ENCODE results near the gene SEL1L3. TPM values are rescaled to one million over a fixed set of nuclear protein-coding genes. Genes with fewer than 3 reads are reported as not detected.

Gene SEL1L3
- total RNA-seq, 1 donor: 83.5 TPM

DNA sequence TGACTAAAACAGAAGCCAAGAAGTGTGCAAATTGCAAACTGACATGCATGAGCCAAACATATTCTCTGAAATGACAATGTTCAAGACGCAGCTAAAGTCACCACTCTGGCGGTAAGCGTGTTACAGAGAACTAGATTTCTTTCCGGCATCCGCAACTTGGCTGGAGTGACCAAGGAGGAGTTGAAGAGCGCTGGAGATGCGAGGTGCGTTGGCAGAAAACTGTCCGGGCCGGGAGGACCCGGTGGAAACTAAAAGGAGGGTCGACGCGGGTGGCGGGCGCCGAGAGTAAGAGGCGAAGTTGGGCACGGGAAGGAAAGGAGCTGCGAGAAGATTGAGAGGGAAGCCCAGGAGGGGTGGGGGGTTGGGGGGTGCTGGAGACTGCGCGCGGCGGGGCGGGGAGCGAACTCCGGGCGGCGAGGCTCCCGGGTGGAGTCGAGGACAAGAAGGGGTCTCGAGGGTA lies 807 bp downstream of the SEL1L3 start:
- peak overlapping the region; percentile 86 for H3K4me3 ChIP-seq (ENCODE audit: low read depth, low read length)
- TF ChIP-seq, protein P1, sequence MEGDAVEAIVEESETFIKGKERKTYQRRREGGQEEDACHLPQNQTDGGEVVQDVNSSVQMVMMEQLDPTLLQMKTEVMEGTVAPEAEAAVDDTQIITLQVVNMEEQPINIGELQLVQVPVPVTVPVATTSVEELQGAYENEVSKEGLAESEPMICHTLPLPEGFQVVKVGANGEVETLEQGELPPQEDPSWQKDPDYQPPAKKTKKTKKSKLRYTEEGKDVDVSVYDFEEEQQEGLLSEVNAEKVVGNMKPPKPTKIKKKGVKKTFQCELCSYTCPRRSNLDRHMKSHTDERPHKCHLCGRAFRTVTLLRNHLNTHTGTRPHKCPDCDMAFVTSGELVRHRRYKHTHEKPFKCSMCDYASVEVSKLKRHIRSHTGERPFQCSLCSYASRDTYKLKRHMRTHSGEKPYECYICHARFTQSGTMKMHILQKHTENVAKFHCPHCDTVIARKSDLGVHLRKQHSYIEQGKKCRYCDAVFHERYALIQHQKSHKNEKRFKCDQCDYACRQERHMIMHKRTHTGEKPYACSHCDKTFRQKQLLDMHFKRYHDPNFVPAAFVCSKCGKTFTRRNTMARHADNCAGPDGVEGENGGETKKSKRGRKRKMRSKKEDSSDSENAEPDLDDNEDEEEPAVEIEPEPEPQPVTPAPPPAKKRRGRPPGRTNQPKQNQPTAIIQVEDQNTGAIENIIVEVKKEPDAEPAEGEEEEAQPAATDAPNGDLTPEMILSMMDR (IDR thresholded peaks at IDR 0.05; ENCODE audit: insufficient read depth, low read length): no peak
- DNase-seq (ENCODE audit: low read depth): peak; percentile 55

DNA sequence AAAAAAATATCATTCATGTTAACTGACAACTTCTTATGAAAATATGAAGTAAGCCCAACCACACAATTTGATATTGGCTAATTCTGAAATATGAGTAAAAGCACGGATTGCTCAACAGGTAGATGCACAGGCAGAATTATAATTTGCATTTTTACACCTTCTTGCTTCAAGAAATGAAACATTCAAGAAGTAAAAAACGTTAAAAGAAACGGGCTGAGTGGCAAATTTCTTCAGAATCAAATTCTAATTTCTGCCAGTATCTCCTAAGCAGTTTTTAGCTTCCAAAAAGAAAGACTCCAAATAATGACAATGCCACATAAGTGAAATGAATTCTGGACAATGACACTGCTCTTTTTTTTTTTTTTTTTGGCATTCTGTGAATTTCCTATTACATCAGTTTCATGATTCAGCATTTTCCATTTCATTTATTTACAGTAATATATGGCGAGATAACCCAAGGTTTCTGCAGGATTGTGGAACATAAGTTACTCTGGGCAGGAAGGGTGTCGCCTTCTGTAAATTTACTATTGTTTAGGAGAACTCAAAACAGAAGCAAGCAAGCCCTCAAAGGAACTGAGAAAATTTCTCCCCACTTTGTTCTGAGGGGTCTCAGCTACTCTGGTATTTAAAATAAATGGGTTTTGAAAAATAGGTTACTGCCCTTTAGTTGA lies 1.4 kb downstream of the SEL1L3 start:
- peak; percentile 82 for DNase-seq (ENCODE audit: low read depth)
- peak overlapping the region; percentile 86 for H3K4me3 ChIP-seq (ENCODE audit: low read depth, low read length)
- TF ChIP-seq, protein P1 (IDR thresholded peaks at IDR 0.05; ENCODE audit: insufficient read depth, low read length): no peak

DNA sequence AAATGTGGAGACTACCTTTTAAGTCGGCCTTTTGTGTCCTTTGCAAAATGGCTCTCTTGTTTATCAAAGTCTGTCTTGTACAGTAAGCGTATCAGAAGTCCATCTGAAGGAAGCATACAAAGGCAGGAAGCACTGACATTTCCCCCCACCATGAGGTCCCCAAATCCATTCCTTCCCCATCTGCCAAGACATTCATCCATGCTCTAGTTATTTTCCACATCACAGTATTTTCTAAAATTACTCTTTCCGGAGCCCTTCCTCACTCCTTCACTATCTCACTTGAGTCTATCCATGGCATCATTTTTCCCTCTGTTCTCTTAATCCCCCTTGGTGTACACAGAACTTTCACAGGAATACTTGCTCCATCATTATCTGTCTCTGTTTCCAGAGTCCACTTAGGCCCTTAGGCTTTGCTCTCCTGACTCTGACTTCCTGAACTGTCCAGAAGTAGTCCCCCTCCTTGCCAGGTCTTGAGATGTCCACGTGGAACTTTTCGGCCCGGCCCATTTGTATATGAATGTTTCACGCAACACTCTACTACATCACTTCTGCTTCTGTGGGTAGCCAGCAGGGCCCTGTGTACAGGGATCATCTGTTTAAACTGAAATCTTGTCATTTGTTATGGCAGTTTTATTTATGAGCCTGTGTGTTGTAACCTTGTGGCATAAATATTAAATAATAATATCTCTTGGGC lies 2.1 kb downstream of the SEL1L3 start:
- TF ChIP-seq, protein P1 (IDR thresholded peaks at IDR 0.05; ENCODE audit: insufficient read depth, low read length): no peak
- DNase-seq (ENCODE audit: low read depth): peak; percentile 51
- H3K4me3 ChIP-seq (ENCODE audit: low read depth, low read length): peak overlapping the region; percentile 86

DNA sequence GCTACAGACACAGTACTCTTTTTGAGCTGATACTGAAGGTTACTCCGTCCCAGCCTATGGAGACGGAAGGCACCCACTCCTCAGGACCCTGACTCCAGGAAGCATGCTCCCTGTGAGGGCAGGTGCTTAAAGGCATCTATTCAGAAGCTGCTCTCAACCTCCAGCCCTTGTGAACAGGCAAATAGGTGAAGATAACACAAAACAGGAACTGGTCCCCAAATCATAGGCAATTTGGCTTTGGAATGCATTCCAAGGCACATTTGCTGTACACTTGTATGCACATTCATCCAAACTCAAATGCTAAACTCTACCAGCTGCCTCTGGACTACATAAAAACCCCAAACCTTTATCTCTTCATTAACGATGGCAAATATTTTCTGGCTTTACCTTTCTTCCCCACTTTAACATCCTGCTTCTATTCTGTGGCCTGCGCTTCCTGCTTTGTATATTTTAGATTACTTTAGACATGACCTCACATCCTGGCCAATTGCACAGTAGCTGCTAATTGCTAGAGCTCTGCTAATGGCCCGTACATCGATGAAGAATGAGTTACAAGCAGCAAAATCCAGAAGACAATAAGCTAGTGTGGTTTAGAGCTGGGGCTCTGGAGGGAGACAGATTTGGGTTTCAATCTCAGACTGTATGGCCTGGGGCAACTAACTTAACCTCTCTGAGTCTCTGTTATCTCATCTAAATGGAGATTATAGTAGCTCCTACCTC lies 3.2 kb downstream of the SEL1L3 start:
- DNase-seq (ENCODE audit: low read depth): no peak
- TF ChIP-seq, protein P1 (IDR thresholded peaks at IDR 0.05; ENCODE audit: insufficient read depth, low read length): no peak

DNA sequence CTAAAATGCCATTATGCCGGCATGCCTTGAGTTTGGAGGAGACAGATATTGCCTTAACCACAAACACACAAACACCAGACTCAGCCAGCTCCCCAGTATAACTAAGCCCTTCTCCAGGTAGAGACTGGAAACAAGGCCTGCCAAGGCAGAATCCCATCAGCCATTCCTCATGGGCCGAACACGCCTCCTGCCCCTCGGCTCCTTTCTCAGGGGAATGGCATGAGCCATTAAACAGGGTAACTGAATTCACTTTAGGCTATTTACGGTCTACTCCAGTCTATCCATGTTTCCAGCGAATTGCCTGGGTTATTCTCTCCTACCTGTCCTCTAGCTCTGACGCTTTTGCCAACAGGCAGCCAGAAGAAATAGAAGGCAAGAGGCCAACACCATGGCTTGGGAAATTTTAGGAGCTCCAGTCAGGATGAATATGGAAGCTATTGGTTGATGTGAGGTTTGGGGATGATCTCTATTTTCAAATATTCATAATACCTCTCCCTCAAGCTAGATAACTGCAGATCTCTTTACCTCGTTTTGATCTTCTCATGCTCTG lies 4.9 kb downstream of the SEL1L3 start:
- DNase-seq (ENCODE audit: low read depth): no peak
- TF ChIP-seq, protein P1 (IDR thresholded peaks at IDR 0.05; ENCODE audit: insufficient read depth, low read length): no peak
- H3K4me3 ChIP-seq (ENCODE audit: low read depth, low read length): no peak overlapping the region

More for the DNA sequence above, 3.2 kb downstream of the SEL1L3 start:
- H3K4me3 ChIP-seq (ENCODE audit: low read depth, low read length): no peak overlapping the region

DNA sequence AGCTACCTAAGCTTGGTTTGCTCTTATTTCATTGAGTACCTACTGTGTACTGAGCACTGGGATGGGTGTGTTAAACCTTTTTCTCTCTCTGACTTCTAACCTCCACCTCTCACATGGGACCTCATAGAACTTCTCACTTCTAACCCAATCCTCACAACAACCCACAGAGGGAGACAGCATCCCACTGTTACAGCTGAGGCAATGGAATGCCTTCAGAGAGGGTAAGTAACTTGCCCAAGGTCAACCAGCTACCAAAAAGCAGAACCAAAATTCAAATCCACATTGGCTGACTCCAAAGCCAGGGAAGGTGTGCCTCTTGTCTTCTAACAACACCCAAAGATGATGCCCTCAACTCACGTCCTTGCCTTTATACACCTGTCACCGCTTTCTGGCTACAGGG lies 5.4 kb downstream of the SEL1L3 start:
- no peak overlapping the region for H3K4me3 ChIP-seq (ENCODE audit: low read depth, low read length)
- no peak for DNase-seq (ENCODE audit: low read depth)
- TF ChIP-seq, protein P1 (IDR thresholded peaks at IDR 0.05; ENCODE audit: insufficient read depth, low read length): peak; percentile 19
